K562 (cell line): ENCODE data around the gene CREB3L1. TPM values are rescaled to one million over a fixed set of nuclear protein-coding genes. Genes with fewer than 3 reads are reported as not detected.

Source experiments
- ATAC-seq: fragments of 200-7000 bp; cut with Tn5 transposase; 3 replicates; pipeline ENCODE4 v1.9.1; 2020; ENCODE audit warnings: moderate library complexity
- BruUV-seq: library from RNA; stranded (reverse); fragments of 400-500 nt; replicated peaks from 2 replicates; lab custom pipeline; 2021; lab: Mats Ljungman, UMichigan
- CTCF ChIA-PET: fragments of 300-600 bp; formaldehyde crosslinking; extraction: SDS; loops from one replicate; lab custom pipeline; 2021; ENCODE audit warnings: low intra/inter-chr PET ratio; lab: Yijun Ruan, JAX
- POLR2A ChIA-PET: fragments of 300-600, 350-650 bp; sonication (Branson Sonifier 250); formaldehyde crosslinking; extraction: SDS; loops from one replicate; lab custom pipeline; 2021; ENCODE audit warnings: antibody characterized with exemption, inconsistent platforms; lab: Yijun Ruan, JAX
- DNase-seq, 4 experiments: peaks; one replicate each; pipeline versions ENCODE4 v3.0.0 to v3.0.0-alpha.2; 2011 to 2018; ENCODE audit warnings: low spot score in 3 of 4, mixed read lengths in 3 of 4; ENCODE audit errors: extremely low read depth in 1 of 4
- FAIRE-seq: peaks from 2 replicates; lab custom pipeline; 2011; peaks lifted over from hg19 to GRCh38; lab: Jason Lieb, UNC
- H2AFZ ChIP-seq: 2 replicates; pipeline ENCODE4 v1.6.0; 2011; ENCODE audit warnings: low read depth, low read length, control low read depth, inconsistent platforms
- H3K27ac ChIP-seq: fragments of 200-600 bp; 3 replicates; pipeline ENCODE4 v1.8.0; 2011; ENCODE audit warnings: low read depth, mild to moderate bottlenecking, control low read depth, inconsistent platforms, low read length, moderate library complexity, mixed read lengths; ENCODE audit errors: extremely low read depth
- H3K27me3 ChIP-seq, 2 experiments: fragments of 300-600 bp in 1 of 2; 2 replicates in 1 of 2; 3 replicates in 1 of 2; pipeline versions ENCODE4 v1.6.0 to v1.8.0; 2011; ENCODE audit warnings: inconsistent platforms in 2 of 2, low read length in 2 of 2, mild to moderate bottlenecking in 1 of 2, mixed read lengths in 1 of 2, moderate library complexity in 1 of 2; ENCODE audit not compliant: control insufficient read depth in 2 of 2, insufficient read depth in 2 of 2
- H3K36me3 ChIP-seq: fragments of 300-600 bp; 3 replicates; pipeline ENCODE4 v1.8.0; 2011; ENCODE audit warnings: mild to moderate bottlenecking, low read length, inconsistent platforms; ENCODE audit not compliant: control insufficient read depth, insufficient read depth
- H3K4me1 ChIP-seq, 2 experiments: fragments of 200-600 bp in 1 of 2; replicated peaks in 1 of 2; 2 replicates in 1 of 2; 3 replicates in 1 of 2; pipeline versions ENCODE4 v1.5.1 to v1.8.0; 2011; ENCODE audit warnings: inconsistent platforms in 2 of 2, low read length in 2 of 2, mild to moderate bottlenecking in 1 of 2, mixed read lengths in 1 of 2, moderate library complexity in 1 of 2; ENCODE audit not compliant: control insufficient read depth in 2 of 2, insufficient read depth in 2 of 2
- H3K4me2 ChIP-seq: 2 replicates; pipeline ENCODE4 v1.6.1; 2011; ENCODE audit warnings: low read length, control low read depth, inconsistent platforms, mixed read lengths; ENCODE audit not compliant: insufficient read depth
- H3K4me3 ChIP-seq: fragments of 200-600 bp; sonication (generic), shearing (Covaris generic); 2 replicates; pipeline ENCODE4 v1.5.1; 2016; ENCODE audit warnings: control low read depth, inconsistent platforms
- H3K79me2 ChIP-seq: fragments of 200-600 bp; 3 replicates; pipeline ENCODE4 v1.8.0; 2011; ENCODE audit warnings: low read length, inconsistent platforms; ENCODE audit not compliant: control insufficient read depth, insufficient read depth
- H3K9ac ChIP-seq, 2 experiments: 2 replicates each; pipeline versions ENCODE4 v1.6.0 to v1.6.1; 2011; ENCODE audit warnings: low read depth in 2 of 2, low read length in 2 of 2, control low read depth in 1 of 2, inconsistent platforms in 1 of 2, mild to moderate bottlenecking in 1 of 2, mixed read lengths in 1 of 2; ENCODE audit not compliant: insufficient read depth in 1 of 2
- H3K9me1 ChIP-seq: one replicate; pipeline ENCODE4 v1.6.0; 2011; ENCODE audit warnings: inconsistent platforms, mild to moderate bottlenecking, low read length, moderate library complexity; ENCODE audit not compliant: control insufficient read depth, insufficient read depth
- H3K9me3 ChIP-seq: replicated peaks from 2 replicates; pipeline ENCODE4 v1.5.1; 2011; ENCODE audit warnings: low read depth, low read length, inconsistent platforms; ENCODE audit not compliant: control insufficient read depth, insufficient read depth
- H4K20me1 ChIP-seq: replicated peaks from 2 replicates; pipeline ENCODE4 v1.6.1; 2011; ENCODE audit warnings: low read length, inconsistent platforms, mixed read lengths; ENCODE audit not compliant: control insufficient read depth, insufficient read depth
- DIDO1 ChIP-seq: fragments of 450-650 bp; IDR thresholded peaks from 2 replicates; pipeline ENCODE4 v1.6.1; 2016; ENCODE audit warnings: low read depth, missing biosample characterization, missing genetic modification characterization
- DNMT1 ChIP-seq: fragments of 450-650 bp; IDR thresholded peaks from 2 replicates; pipeline ENCODE4 v1.6.1; 2016; ENCODE audit warnings: antibody characterized with exemption, mild to moderate bottlenecking
- GATA2 ChIP-seq: sonication (generic); formaldehyde crosslinking; IDR thresholded peaks from 2 replicates; pipeline ENCODE4 v1.4.0; 2020; ENCODE audit warnings: mild to moderate bottlenecking, missing genetic modification reagents
- HOMEZ ChIP-seq: fragments of 250-450 bp; sonication (Bioruptor Pico); IDR thresholded peaks from 2 replicates; pipeline ENCODE4 v1.4.0; 2020; ENCODE audit warnings: mild to moderate bottlenecking, moderate library complexity
- HOXB6 ChIP-seq: fragments of 250-450 bp; sonication (Bioruptor Pico); IDR thresholded peaks from 2 replicates; pipeline ENCODE4 v1.5.1; 2022; ENCODE audit warnings: mild to moderate bottlenecking, borderline replicate concordance
- MAZ ChIP-seq, 2 experiments: fragments of 450-650 bp in 1 of 2; sonication (generic) in 1 of 2; formaldehyde crosslinking; IDR thresholded peaks in 1 of 2; conservative IDR thresholded peaks in 1 of 2; 2 replicates each; pipeline versions ENCODE4 v1.4.0 to v1.5.0; 2020; ENCODE audit warnings: mild to moderate bottlenecking in 1 of 2, missing genetic modification reagents in 1 of 2
- NFIC ChIP-seq: fragments of 450-650 bp; IDR thresholded peaks from 2 replicates; pipeline ENCODE4 v1.6.1; 2017; ENCODE audit warnings: mild to moderate bottlenecking, inconsistent platforms
- NRF1 ChIP-seq, 2 experiments: fragments of 450-650 bp; IDR thresholded peaks in 1 of 2; conservative IDR thresholded peaks in 1 of 2; 2 replicates each; pipeline ENCODE4 v1.6.1; 2014; ENCODE audit warnings: mild to moderate bottlenecking in 2 of 2
- RAD51 ChIP-seq: fragments of 450-650 bp; IDR thresholded peaks from 2 replicates; pipeline ENCODE4 v1.7.1; 2016; ENCODE audit warnings: low read depth, mild to moderate bottlenecking, borderline replicate concordance
- TFE3 ChIP-seq: fragments of 450-650 bp; formaldehyde crosslinking; IDR thresholded peaks from 2 replicates; pipeline ENCODE4 v1.4.0; 2020; ENCODE audit warnings: mild to moderate bottlenecking, mixed read lengths
- ZBTB26 ChIP-seq: fragments of 450-650 bp; formaldehyde crosslinking; IDR thresholded peaks from 2 replicates; pipeline ENCODE4 v1.4.0; 2022; ENCODE audit warnings: missing genetic modification characterization
- ZC3H8 ChIP-seq: fragments of 450-650 bp; IDR thresholded peaks from 2 replicates; pipeline ENCODE4 v1.6.1; 2017
- ZFP91 ChIP-seq: sonication (generic); formaldehyde crosslinking; IDR thresholded peaks from 2 replicates; pipeline ENCODE4 v1.8.0; 2022; ENCODE audit warnings: mild to moderate bottlenecking, missing genetic modification reagents
- ZNF263 ChIP-seq: sonication (generic); formaldehyde crosslinking; IDR thresholded peaks from 2 replicates; pipeline ENCODE4 v1.8.0; 2022; ENCODE audit warnings: mild to moderate bottlenecking, missing genetic modification reagents, borderline replicate concordance
- WGBS: fragments of 100-300 bp; shearing (Covaris generic); methylation state at CpG from one replicate; pipeline ENCODE4 v1.1.6; 2016; ENCODE audit warnings: low coverage, mixed read lengths; ENCODE audit not compliant: insufficient coverage; ENCODE audit errors: missing lambda C conversion rate; 5-methylcytosine and 5-hydroxymethylcytosine counted together
- in situ Hi-C: fragments of 300-500 bp; cut with MboI; formaldehyde crosslinking; loops from 4 replicates; pipeline ENCODE4 v1.15.0; 2018; ENCODE audit warnings: inconsistent platforms, mixed read lengths
- intact Hi-C: fragments of 100-400 bp; cut with micrococcal nuclease; formaldehyde crosslinking; loops from 2 replicates; pipeline ENCODE4 v1.14.2; 2022
- polyA plus RNA-seq, 8 experiments: library from polyadenylated mRNA; depleted of rRNA in 4 of 8; stranded (reverse) in 5 of 8; unstranded in 3 of 8; fragments of >200 nt; fragmentation: Nextera tagmentation in 2 of 8; fragmentation: Illumina TruSeq in 1 of 8; extraction: Ambion mirVana in 2 of 8; extraction: Trizol in 1 of 8; gene quantifications; 2 replicates each; pipeline versions ENCODE4 v1.2.1 to v1.2.3, GENCODE V29; 2011 to 2014; ENCODE audit warnings: inconsistent platforms in 1 of 8, missing spikeins in 1 of 8
- total RNA-seq, 7 experiments: library from RNA; depleted of rRNA in 6 of 7; stranded (reverse); fragments of >200 nt in 6 of 7; fragmentation: Illumina TruSeq in 2 of 7; extraction: Trizol in 2 of 7; gene quantifications; 2 replicates each; pipeline versions ENCODE4 v1.2.1 to v1.2.3, GENCODE V29; 2011 to 2021; ENCODE audit warnings: low replicate concordance in 1 of 7

CREB3L1 gene
- total and polyA plus RNA-seq, 9 of the 15 experiments (the other 6 are each of a cell fraction or from before 2014, with no cell fraction given) = 1.2 to 27.6 (median 3.7) TPM

- POLR2A ChIA-PET = interaction anchor here (0.7 to 1.9 kb wide), 4 partner anchors 10 to 149 kb away, joined by 3 to 9 read pairs (median 4); no protein-coding TSS in a partner anchor
- H3K4me1 ChIP-seq = peaks cover 55 to 65% of the 10 kb centered on the region in 2 experiments
- H3K4me2 ChIP-seq = no peak overlapping the region; the same call in 1 of the 2 replicates
- H3K27ac ChIP-seq = 0 out of 3 replicates have a peak overlapping the region, but pooled peaks have one; percentile 45
- H3K4me3 ChIP-seq = no peak overlapping the region
- CTCF ChIA-PET = no interaction called here
- H2AFZ ChIP-seq = peak overlapping the region; percentile 70
- no peaks in the 10 kb centered on the region for H3K36me3 ChIP-seq
- FAIRE-seq (no peak), ATAC-seq (no peak), DNase-seq (no peak)
- peaks cover 31% of the 10 kb centered on the region for H3K79me2 ChIP-seq
- H3K27me3 ChIP-seq = no peaks in the 10 kb centered on the region
- H3K9me1 ChIP-seq = no peaks in the 10 kb centered on the region
- peak overlapping the region in 1 of 2 experiments; percentile 50; a peak in 2 of 4 replicates for H3K9ac ChIP-seq
- WGBS = 15% methylated on average over 6 of the region's 6 CpGs
- in situ Hi-C loops (no loop called here), intact Hi-C loops (no loop called here)
- no peaks in the 10 kb centered on the region for H3K9me3 ChIP-seq
- no TSS peak for BruUV-seq
- no peaks in the 10 kb centered on the region for H4K20me1 ChIP-seq
- TF ChIP-seq ZFP91 (CRISPR knock-in tag) (no peak), GATA2 (CRISPR knock-in tag) (peak; percentile 19; the same call in 1 of the 2 replicates), NRF1 (conservative IDR thresholded peaks at IDR 0.05 in 1 of 2, IDR thresholded peaks at IDR 0.05 in 1 of 2) (peak in 1 of 2 experiments; percentile 34; a peak in 1 of 4 replicates), ZNF263 (CRISPR knock-in tag) (no peak), NFIC (no peak), DNMT1 (no peak), ZBTB26 (CRISPR knock-in tag) (no peak), RAD51 (peak; percentile 63; the same call in 1 of the 2 replicates), HOXB6 (CRISPR knock-in tag) (no peak), MAZ (CRISPR knock-in tag; conservative IDR thresholded peaks at IDR 0.05 in 1 of 2, IDR thresholded peaks at IDR 0.05 in 1 of 2) (no peak), TFE3 (peak; percentile 81), DIDO1 (tag) (no peak), HOMEZ (CRISPR knock-in tag) (no peak), ZC3H8 (no peak)
Observed at GRCh38 chr11:46275964-46276641, 1.4 kb upstream of the CREB3L1 start.
